NCI-H128 (cell line): ENCODE data around the gene ITGB6.

Experiments
- DNase-seq: peaks from one replicate; lab custom pipeline; 2025; ENCODE audit not compliant: unreplicated experiment; lab: John Stamatoyannopoulos, UW

The ITGB6 gene

DNA sequence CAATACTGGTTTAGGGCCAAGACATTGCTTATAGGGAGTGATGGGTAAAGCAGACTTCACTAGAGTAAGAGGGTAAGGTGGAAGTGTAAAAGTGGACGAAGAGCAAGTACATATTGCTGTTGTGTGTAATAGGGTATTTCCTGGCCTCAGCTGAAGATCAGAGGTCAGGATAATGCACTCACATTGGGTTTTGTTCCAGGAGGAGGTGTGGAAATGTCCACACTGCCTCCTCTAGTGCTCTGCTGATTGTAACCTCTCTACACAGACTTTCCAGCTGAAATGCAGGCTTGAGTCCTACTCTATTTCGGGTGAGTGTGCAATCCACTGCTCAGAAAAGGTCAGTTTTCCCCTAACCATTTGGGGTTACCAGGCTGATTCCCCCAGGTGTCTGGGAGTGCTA, 96.0 kb downstream of the ITGB6 start:
- no peak for DNase-seq

DNA sequence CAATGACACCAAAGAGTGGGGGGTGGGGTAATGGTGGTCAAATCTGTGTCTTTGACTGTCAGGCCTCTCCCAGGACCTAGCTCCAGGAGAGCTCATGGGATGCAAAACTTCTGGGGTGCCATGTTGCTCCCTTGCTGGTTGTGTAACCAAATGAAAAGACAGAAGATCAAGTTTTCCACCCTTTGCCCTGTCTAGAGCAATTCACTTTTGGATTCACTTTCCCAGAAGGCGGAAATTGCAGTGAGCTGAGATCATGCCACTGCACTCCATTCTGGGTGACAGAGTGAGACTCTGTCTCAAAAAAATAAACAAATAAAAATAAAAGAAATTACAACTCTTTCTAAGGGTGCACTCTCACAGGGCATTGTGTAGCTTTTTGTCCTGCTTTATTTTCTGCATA, 102.7 kb downstream of the ITGB6 start:
- DNase-seq: no peak

DNA sequence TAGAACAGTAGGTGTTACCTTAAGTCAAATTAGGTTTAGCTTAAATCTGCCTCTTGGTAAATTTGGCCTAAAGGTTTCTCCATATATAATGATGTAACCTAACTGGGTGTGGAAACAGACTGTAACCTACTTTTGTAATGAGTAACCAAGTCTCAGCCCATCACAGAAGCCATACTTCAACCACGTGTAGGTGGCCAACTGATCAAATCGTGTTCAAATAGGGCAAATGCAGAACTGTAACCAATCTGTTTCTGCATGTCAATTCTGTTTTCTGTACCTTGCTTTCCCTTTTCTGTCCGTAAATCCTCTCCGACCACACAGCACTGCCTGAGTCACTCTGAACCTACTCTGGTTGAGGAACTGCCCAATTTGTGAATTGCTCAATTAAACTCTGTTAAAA, 103.7 kb downstream of the ITGB6 start:
- no peak for DNase-seq

DNA sequence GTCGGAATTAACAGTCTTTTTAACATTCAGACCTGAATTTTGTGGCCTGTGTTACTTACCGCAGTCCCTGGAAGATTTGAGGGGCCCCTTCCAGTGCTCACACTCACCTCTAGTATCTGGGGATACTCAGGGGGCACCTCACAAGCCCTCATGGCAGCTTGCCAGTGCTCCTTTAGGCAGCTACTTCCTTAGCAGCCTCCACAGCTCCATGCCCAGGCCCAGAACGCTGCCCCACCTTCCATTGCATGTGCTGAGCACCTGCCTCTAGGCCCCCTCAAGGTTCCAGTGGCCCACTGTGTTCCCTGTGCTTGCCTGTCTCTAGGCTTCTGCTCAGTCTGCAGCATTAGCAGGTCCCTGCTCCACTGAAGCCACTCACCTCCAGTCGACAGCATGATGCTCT, 107.6 kb downstream of the ITGB6 start:
- DNase-seq: no peak

DNA sequence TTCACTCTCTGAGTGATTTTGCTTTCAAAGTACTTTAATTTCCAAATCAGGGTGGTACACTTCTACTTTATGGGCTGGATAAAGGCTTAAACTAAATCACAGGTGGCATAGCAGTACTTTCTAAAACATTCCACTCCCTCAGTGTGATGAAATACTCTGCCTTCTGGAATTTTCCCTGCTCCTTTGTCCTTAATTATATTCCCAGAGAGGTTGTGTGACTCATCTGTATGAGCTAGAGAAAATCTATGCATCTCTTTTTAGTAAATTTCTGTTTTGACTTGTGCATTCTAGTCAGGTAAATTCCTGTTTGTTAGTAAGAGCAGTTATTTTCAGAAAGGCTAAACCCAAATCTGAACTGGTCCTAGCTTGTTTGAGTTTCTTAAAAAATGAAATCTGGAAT, 108.7 kb downstream of the ITGB6 start:
- DNase-seq: no peak

DNA sequence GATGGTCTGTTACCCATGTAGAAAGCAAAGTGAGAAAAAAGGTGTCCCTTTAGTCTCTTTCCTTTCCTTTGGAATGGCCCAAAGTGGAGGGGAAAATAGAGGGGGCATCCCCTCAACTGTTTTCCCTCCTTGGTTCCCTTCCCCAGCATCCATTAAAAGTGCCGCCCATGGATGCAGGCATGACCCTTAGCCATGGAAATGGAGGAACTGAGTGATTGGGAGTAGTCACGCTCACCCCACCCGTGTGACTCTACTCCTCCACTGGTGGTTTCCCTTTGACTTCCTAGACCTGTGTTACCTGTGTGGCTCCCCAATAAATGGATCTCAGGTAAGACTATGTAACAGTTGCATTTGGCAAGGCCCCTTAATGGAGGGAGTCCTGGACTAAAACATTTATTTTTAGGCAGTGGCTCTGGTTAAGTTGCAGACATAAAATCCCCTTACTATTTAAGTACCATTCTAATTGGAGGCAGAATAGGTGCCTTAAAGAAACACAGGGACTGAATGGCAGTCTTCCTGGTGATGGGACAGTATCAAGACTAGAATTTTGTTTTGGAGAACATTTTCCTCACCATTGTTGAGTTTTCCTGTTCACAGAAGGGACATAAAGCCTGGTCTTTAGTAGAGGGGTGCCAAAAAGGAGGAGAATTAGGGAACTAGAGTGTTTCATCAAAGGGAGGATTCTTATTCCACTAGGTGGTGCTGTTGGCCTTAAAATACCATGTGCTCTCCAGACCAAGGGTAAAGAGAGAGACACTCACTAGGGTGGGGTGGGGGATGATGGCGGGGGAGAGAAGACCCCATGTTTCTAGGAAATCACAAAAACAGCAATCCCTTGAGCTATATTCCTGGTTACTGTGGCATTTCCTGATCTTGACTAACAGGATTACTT, 112.0 kb downstream of the ITGB6 start:
- no peak for DNase-seq

DNA sequence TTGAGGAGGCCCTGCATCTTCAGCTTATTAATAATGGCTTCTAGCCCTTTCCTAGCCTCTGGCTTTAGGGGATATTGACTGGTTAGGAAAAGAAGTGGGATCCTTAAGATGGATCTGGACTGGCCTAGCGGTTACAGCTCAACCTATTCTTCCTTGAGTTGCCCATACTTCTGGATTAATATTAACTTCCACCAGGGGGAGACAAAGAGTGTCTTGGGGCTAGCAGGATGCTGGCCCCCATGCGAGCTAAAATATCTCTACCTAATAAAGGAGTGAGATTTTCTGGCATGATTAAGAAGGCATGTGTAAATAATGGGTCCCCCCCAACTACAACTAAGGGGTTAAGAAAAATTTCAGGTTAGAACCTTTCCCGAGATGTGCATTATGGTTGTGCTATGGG, 114.4 kb downstream of the ITGB6 start:
- no peak for DNase-seq

DNA sequence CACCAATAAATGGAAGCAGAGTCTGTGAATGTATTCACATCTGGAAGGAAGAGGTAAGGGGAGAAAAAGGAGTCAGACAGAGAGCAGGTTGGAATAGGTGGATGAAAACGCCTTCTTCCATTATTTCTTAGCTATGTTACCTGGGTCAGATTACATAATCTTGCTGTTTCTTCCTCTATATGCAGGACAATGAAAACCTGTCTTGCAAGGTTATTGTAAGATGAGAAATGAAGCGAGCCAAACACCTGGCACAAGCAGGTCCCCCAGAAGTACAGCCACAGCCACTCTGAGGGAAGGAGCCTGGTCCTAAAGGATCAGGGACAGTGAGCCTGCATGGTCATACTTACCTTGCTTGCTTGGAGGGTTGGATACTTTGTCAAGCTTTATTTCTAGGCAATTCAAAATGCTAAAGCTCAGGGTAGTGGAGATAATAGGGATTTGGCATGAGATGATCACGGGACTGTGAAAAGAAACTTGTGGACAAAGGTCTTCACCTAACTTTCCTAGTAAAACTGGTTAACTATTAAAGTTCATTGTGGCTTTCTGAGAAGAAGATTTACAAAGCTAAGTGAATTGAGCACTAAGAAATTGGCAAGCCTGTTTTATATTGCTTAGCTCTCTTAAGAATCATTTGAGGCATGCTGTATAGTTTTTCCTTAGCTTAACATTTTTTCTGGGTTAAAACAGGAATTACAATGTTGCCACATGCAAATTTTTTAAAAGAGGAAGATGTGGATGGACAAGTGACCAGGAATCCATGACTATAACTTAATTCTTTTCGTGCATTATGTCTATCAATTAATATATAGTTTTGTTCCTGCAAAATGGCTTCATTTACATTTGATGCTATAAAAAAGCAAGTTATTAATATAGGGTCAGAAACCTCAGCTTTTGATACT, 121.9 kb downstream of the ITGB6 start:
- DNase-seq: no peak

DNA sequence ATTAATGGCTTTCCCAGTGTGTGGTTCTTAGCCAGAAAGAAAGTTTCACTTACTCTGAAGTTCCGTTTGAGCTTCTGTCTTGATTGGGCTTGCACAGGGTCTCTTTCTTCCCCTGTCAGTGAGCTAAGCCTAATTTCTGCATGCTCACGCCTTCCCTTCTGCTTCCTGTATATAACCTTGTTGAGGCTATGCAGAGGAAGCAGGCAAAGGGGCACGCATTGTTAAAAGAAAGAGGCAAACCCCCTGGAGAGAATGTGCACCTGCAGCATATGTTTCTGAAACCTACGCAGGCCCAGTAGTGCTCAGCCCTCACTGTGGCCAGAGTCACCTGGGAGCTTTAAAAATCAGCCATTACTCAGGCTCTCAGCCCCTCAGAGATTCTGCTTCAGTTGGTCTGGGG, 123.2 kb downstream of the ITGB6 start:
- DNase-seq: no peak

DNA sequence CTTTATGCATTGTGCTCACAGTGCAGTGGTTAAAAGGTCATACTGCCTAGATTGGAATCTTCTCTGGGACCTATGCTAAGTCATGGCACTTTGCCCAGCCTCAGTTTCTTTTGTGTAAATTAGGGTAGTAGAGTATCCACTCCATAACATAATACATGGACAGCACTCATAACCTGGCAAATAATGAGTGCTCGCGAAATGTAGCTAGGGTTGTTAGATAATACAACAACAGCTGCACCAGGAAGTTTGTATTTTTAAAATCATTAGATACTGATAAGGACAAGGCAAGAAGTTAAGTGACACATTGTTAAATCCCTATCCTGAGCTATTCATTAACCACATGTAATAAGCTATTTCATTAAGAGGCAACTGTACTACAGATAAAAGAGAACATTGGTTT, 123.8 kb downstream of the ITGB6 start:
- DNase-seq: no peak

DNA sequence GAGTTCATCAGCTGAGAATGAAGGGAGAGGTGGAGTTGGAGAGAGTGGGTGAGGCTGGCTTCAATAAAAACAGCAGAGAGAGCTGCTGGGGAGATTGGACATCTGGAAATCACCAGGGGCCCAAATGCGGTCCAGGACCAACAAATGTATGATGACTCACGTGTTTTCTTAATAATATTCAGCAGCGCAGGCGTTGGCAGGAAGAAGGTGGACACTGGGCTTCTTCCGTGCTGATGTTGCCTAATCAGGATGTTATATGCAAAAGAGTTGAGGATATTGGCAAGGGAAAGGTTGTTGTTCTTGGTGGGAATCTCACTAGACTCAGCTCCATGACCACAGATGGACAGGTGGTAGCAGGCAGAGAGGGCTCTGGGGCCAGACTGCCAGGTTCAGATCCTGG, 124.9 kb downstream of the ITGB6 start:
- no peak for DNase-seq

DNA sequence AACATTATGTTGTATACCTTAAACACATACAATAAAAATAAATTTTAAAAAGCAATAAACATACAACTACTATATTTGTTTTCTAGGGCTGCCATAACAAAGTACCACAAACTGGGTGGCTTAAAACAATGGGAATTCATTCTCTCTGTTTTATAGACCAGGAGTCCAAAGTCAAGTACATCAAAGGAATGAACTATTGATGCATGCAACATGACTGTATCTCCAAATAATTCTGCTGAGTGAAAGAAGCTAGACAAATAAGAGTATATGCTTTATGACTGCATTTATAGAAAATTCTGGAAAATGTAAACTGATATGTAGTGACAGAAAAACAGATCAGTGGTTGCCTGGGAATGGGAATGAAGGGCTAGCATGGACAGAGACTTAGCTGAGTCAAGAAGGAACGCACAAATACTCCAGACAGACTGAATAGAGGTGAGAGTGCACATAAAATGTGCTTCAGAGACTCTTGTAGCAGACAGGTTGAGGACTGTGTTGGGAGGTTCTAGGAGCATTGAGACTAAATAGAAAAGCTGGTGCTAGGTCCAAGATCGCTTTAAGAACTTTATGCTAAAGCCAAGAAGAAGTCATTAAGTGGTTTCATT, 126.7 kb downstream of the ITGB6 start:
- DNase-seq: no peak

DNA sequence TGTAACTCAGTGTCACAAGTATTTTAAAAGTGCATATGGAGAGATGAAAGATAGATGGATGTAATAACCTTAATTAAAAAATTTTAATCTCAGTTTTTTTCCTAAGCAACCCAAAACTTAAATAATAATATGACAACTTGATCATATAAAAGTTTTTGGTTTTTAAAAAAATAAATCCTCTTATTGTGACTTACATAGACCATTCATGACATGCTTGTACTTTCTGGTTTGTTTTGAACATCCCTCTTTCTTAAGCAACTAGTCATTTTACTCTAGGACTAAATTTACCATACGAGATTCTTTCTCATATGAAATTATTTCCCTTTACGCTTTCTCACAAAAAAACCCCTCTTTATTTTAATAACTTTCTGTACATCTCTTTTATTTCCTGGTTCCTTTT, 131.2 kb downstream of the ITGB6 start:
- no peak for DNase-seq

DNA sequence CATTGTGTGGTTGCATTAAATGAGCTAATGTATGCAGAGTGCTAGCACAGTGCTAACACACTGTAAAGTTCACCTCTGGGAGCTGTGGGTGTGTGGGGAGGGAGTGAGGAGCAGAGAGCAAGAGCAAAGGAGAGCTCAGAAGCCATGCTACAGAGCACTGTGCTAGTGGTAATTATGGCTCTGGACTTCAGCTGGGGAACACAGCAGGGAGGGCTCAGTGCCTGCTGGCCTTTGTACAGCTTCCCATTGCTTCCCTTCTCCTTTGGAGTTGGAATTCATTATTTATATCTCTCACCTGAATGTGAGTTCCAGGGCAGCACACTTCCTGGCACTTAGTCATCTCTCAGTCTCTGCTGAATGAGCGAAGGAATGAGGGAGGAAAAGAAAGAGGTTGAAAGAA, 135.2 kb downstream of the ITGB6 start:
- no peak for DNase-seq

DNA sequence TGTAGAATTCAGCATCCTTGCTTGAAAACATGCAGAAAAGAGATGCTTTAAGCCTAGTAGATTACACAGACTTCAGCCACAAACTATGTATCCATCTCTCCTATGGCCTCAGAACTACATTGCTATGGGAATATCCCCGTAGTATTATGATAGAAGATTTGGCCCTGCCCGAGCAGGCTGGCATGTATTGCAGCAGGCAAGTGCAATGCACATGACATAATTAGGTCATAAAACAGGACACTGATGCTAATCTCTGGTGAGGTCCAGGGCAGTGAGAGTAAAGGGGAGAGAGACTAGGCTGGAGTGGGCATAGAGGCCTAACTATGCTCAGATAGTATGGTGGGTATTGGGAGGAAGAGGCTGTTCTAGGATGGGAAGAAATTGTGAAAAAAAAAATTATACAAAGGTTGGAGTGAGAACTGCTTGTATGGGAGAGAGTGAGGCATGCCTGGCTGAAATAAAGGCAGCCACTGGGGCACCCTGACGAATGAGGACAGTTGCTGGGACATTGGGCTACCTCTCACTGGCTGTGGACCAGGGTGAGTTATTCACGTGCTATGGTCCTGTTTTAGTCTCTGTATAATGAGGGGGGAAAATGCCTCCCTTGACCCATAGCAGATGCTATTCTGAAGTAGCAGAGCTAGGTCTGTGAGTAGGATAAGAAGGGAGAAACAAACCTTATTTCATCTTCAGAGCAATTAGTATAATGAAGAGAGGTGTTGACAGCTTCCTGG, 136.0 kb downstream of the ITGB6 start:
- no peak for DNase-seq

DNA sequence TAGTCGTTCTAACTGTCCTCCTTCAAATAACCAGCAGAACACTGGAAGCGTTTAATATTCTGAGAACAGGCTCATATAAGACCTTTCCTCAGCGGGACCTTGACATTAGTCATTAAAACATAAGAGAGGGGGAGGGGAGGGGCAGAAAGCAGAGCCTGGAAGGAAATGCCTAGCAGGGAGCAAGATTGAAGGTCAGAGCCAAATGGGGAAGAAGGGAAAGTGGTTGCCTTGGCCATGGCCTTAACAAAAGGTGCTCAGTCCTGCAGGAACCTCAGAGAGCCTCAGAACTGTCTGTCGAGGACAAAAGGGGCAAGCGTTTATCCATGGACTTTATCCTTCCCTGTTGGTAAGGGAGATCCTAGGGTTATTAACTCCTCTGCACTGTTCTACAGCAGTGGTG, 136.8 kb downstream of the ITGB6 start:
- DNase-seq: no peak

DNA sequence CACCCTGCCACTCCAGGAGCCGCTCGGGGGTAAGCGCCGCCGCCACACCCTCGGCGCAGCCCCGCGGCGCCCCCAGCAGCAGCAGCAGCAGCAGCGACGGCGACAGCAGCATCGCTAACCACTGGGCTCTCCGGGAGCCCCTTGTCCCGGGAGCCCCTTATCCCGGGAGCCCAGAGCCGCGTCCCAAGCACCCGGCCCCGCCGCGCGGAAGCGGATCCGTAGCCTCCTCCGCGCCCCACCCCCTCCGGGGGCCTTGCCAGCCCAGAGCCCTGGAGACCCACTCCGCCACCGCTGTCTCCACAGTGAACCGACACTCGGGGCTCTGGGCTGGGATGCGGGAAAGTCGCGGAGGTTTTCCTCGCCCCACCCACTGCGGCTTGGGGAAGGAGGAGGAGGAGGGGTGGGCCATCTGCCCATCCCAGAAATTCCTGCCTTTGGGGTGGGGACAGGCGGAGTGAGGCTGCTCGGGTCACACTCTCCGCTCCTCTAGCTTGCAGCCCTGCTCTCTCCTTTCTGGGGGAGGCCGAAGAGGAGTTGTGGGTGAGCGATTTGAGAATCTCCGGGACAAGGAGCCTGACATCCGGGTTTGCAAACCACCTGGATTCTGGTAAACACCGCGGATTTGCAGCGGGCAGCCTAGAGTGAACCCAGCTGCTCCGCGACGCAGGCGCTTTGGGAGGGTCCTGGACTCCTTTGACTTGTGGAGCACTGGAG, 137.6 kb downstream of the ITGB6 start, which contains the start of gene PLA2R1:
Gene PLA2R1, minus strand, starts transcription at position 324 of the 714 bp plus-strand sequence. Its CDS starts 212 bp downstream, at position 112.
- DNase-seq: no peak

DNA sequence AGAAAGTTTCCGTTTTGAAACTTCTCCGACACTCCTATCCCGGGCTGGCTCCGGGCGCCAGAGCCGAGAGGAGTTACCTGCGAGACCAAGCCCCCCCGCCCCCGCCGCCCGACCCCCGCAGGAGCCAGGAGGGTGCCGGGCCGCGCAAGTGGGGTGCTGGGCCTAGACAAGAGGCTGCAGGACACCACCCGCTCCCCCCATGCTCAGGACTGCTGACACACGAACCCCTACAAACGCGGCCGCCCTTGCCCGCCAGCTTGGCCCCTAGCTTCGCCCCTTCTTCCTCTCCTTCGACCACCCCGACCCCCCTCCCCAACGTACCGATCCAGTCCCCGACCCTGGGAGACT, 138.2 kb downstream of the ITGB6 start:
- DNase-seq: no peak

DNA sequence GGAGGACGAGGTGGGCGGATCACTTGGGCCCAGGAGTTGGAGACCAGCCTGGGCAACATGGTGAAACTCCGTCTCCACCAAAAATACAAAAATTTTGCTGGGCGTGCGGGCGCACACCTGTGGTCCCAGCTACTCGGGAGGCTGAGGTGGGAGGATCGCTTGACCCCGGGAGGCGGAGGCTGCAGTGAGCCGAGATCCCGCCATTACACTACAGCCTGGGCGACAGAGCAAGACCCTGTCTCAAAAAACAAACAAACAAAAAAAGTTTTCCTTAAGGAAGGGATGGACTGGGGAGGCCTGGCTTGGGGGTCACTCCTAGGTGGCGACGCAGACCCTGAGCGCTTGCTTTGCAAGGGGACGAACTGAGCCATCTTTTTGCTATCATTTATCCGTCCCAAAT, 138.5 kb downstream of the ITGB6 start:
- DNase-seq: no peak

DNA sequence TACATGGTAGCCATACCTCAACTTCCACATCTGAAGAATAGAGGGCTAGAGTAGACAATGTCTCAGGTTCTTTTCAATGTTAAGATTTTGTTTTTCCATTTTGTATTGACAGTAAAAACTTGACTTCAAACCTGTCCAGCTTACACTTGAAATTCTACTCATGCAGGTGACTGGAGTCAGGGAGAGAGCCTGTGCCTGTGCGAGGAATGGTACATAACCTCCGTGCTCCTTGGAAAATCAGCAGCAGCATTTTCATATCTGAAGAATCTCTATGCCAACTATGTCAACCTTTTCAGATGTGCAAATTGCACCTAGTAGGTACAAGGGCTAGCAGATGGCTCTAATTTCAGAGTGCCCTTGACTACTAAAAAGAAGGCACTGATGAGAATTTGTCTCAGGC, 139.8 kb downstream of the ITGB6 start:
- no peak for DNase-seq
